Measurements from ENCODE around the gene ARHGAP8. TPM values are rescaled to one million over a fixed set of nuclear protein-coding genes. Genes with fewer than 3 reads are reported as not detected.

The ARHGAP8 gene
- total and polyA plus RNA-seq, 2 experiments from 2014 or later: 62.8 to 64.9 TPM

DNA sequence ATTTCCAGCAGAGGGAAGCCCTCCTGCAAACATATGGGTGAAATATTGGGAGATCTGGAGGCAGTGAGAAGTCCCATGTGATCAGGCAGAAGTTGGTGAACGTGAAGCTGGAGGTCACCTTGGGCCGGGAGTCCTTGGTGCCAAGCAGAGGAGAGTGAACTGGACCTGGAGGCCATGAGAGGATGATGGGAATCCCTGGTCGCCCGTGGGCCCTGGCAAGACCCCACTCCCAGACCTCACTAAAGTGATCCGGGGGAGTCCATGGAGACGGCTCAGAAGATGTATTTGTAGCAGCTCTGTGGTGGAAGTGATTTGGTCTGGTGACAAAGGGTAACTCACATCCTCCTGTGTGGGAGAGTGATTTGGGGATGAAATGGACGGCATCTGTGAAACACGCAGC lies 71.0 kb downstream of the ARHGAP8 start (continued):
- TF ChIP-seq ETS1 (IDR thresholded peaks at IDR 0.05) (no peak), EZH2phosphoT487 (IDR thresholded peaks at IDR 0.05; ENCODE audit: unreplicated experiment) (no peak), ZNF114 (CRISPR knock-in tag; IDR thresholded peaks at IDR 0.05) (no peak), NANOG (IDR thresholded peaks at IDR 0.05; ENCODE audit: borderline replicate concordance) (no peak), STAT1 (IDR thresholded peaks at IDR 0.05; ENCODE audit: unreplicated experiment) (no peak), CTCF (conservative IDR thresholded peaks at IDR 0.05; ENCODE audit: low read depth in 2 of 2) (no peak)
- TF ChIP-seq, protein P1, sequence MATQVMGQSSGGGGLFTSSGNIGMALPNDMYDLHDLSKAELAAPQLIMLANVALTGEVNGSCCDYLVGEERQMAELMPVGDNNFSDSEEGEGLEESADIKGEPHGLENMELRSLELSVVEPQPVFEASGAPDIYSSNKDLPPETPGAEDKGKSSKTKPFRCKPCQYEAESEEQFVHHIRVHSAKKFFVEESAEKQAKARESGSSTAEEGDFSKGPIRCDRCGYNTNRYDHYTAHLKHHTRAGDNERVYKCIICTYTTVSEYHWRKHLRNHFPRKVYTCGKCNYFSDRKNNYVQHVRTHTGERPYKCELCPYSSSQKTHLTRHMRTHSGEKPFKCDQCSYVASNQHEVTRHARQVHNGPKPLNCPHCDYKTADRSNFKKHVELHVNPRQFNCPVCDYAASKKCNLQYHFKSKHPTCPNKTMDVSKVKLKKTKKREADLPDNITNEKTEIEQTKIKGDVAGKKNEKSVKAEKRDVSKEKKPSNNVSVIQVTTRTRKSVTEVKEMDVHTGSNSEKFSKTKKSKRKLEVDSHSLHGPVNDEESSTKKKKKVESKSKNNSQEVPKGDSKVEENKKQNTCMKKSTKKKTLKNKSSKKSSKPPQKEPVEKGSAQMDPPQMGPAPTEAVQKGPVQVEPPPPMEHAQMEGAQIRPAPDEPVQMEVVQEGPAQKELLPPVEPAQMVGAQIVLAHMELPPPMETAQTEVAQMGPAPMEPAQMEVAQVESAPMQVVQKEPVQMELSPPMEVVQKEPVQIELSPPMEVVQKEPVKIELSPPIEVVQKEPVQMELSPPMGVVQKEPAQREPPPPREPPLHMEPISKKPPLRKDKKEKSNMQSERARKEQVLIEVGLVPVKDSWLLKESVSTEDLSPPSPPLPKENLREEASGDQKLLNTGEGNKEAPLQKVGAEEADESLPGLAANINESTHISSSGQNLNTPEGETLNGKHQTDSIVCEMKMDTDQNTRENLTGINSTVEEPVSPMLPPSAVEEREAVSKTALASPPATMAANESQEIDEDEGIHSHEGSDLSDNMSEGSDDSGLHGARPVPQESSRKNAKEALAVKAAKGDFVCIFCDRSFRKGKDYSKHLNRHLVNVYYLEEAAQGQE (IDR thresholded peaks at IDR 0.05; ENCODE audit: unreplicated experiment): no peak

DNA sequence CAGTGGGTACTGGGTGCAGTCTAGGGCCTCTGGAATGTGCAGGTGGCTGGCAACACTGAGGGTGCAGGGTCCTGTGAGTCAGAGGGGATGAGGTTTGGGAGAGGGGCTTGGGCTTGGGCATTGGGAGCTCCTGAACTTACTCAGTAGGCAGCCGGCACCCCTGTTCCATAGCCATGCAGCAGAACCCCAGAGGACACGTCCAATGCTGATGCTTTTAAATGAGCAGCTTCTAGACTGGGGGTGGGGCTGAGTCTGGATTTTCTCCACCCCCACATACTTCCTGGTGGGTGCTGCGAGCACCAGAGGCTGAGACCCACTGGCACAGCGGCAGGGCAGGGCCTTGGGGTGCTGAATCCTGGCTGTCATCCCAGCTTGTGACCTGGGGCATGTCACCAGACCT lies 71.4 kb downstream of the ARHGAP8 start:
- TF ChIP-seq JUNB (IDR thresholded peaks at IDR 0.05; ENCODE audit: unreplicated experiment) (no peak), STAT1 (IDR thresholded peaks at IDR 0.05; ENCODE audit: unreplicated experiment) (no peak), ZNF331 (CRISPR knock-in tag; IDR thresholded peaks at IDR 0.05; ENCODE audit: low read depth) (no peak)
- ATAC-seq (no peak), DNase-seq (ENCODE audit: low spot score) (no peak)
- peaks cover 21% of the 10 kb centered on the region for H3K4me1 Mint-ChIP-seq
- H3K4me3 ChIP-seq: no peak overlapping the region
- no peak overlapping the region for H2AFZ ChIP-seq
- H3K9me2 ChIP-seq (ENCODE audit: insufficient read depth): no peaks in the 10 kb centered on the region
- no peak overlapping the region for H3K27ac Mint-ChIP-seq
- no peaks in the 10 kb centered on the region for H3K79me2 ChIP-seq (replicated peaks; ENCODE audit: insufficient read depth)
- no peaks in the 10 kb centered on the region; the same call in 1 of the 2 replicates for H4K20me1 ChIP-seq (replicated peaks; ENCODE audit: insufficient read depth)
- H3F3A ChIP-seq (replicated peaks; ENCODE audit: low read depth): peaks cover 4% of the 10 kb centered on the region; the same call in 1 of the 2 replicates
- no peaks in the 10 kb centered on the region; the same call in 2 of the 3 replicates for H3K9me3 Mint-ChIP-seq
- peaks cover 40% of the 10 kb centered on the region for H3K36me3 Mint-ChIP-seq (ENCODE audit: low read depth)
- no peak overlapping the region for H3K27ac ChIP-seq (ENCODE audit: low read depth)
- H3K27me3 ChIP-seq (ENCODE audit: insufficient read depth): no peaks in the 10 kb centered on the region
- peaks cover 12% of the 10 kb centered on the region for H3K27me3 Mint-ChIP-seq (ENCODE audit: insufficient read depth, low read depth, poor library complexity)
- H3K4me1 ChIP-seq (ENCODE audit: insufficient read depth): peaks cover 11% of the 10 kb centered on the region; the same call in 1 of the 2 replicates
- peaks cover 5% of the 10 kb centered on the region; the same call in 1 of the 2 replicates for H3K36me3 ChIP-seq (ENCODE audit: insufficient read depth)
- H3K4me2 ChIP-seq: no peak overlapping the region
- no peak overlapping the region for H3K4me3 Mint-ChIP-seq
